Measurements from ENCODE around the gene OR10C1.

Gene OR10C1

GRCh38 chr6:29477923-29478450, 38.9 kb downstream of the OR10C1 start:
- H3K27ac ChIP-seq (ENCODE audit: low read depth, low read length, poor library complexity, severe bottlenecking): no peak overlapping the region
- TF ChIP-seq EZH2 (IDR thresholded peaks at IDR 0.05; ENCODE audit: borderline replicate concordance, low read length): no peak
- TF ChIP-seq, protein P1, sequence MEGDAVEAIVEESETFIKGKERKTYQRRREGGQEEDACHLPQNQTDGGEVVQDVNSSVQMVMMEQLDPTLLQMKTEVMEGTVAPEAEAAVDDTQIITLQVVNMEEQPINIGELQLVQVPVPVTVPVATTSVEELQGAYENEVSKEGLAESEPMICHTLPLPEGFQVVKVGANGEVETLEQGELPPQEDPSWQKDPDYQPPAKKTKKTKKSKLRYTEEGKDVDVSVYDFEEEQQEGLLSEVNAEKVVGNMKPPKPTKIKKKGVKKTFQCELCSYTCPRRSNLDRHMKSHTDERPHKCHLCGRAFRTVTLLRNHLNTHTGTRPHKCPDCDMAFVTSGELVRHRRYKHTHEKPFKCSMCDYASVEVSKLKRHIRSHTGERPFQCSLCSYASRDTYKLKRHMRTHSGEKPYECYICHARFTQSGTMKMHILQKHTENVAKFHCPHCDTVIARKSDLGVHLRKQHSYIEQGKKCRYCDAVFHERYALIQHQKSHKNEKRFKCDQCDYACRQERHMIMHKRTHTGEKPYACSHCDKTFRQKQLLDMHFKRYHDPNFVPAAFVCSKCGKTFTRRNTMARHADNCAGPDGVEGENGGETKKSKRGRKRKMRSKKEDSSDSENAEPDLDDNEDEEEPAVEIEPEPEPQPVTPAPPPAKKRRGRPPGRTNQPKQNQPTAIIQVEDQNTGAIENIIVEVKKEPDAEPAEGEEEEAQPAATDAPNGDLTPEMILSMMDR (IDR thresholded peaks at IDR 0.05; ENCODE audit: low read length): no peak

DNA sequence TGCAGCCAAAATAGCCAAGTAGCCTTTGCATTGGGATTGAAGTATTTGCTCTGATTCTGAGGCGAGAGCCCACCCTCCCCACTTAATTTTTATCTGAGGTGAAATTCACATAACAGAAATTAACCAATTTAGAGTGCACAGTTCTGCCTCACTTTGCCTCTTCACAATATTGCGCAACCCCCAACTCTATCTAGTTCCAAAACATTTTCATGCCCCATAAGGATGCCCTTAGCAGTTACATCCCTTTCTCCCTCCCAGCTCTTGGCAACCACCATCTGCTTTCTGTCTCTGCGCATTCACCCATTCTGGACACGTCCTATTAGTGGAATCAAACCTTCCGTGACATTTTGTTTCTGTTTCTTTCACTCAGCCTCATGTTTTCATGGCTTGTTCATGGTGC, 39.6 kb downstream of the OR10C1 start:
- H3K79me2 ChIP-seq (ENCODE audit: insufficient read depth, low read length): no peaks in the 10 kb centered on the region
- no peaks in the 10 kb centered on the region for H4K20me1 ChIP-seq (ENCODE audit: insufficient read depth, low read length)
- no peaks in the 10 kb centered on the region for H3F3A ChIP-seq (ENCODE audit: insufficient read depth, low read length)
- no peaks in the 10 kb centered on the region for H3K27me3 ChIP-seq (ENCODE audit: insufficient read depth, low read length)
- H3K9me3 ChIP-seq (ENCODE audit: low read length): no peaks in the 10 kb centered on the region
- no peaks in the 10 kb centered on the region for H3K36me3 ChIP-seq (ENCODE audit: insufficient read depth, low read length)
- H2AFZ ChIP-seq (ENCODE audit: low read length): no peak overlapping the region
- no peak for TF ChIP-seq EZH2 (IDR thresholded peaks at IDR 0.05; ENCODE audit: borderline replicate concordance, low read length)
- TF ChIP-seq, protein P1 (IDR thresholded peaks at IDR 0.05; ENCODE audit: low read length): no peak
- H3K9me2 ChIP-seq (ENCODE audit: low read depth, low read length): no peaks in the 10 kb centered on the region
- H3K4me2 ChIP-seq (ENCODE audit: low read length): no peak overlapping the region
- no peak overlapping the region for H3K4me3 ChIP-seq (ENCODE audit: low read depth, low read length, poor library complexity, severe bottlenecking)
- H3K27ac ChIP-seq (ENCODE audit: low read depth, low read length, poor library complexity, severe bottlenecking): no peak overlapping the region
- H3K4me1 ChIP-seq (ENCODE audit: insufficient read depth, low read length, severe bottlenecking): no peaks in the 10 kb centered on the region
- no peak overlapping the region for H3K9ac ChIP-seq (ENCODE audit: low read length)

More at GRCh38 chr6:29477923-29478450, 38.9 kb downstream of the OR10C1 start:
- no peaks in the 10 kb centered on the region for H3K36me3 ChIP-seq (ENCODE audit: insufficient read depth, low read length)
- no peaks in the 10 kb centered on the region for H3K79me2 ChIP-seq (ENCODE audit: insufficient read depth, low read length)
- H2AFZ ChIP-seq (ENCODE audit: low read length): no peak overlapping the region
- no peak overlapping the region for H3K4me3 ChIP-seq (ENCODE audit: low read depth, low read length, poor library complexity, severe bottlenecking)
- H3K9ac ChIP-seq (ENCODE audit: low read length): no peak overlapping the region
- no peaks in the 10 kb centered on the region for H3F3A ChIP-seq (ENCODE audit: insufficient read depth, low read length)
- no peak overlapping the region for H3K4me2 ChIP-seq (ENCODE audit: low read length)
- no peaks in the 10 kb centered on the region for H3K9me3 ChIP-seq (ENCODE audit: low read length)
- H3K4me1 ChIP-seq (ENCODE audit: insufficient read depth, low read length, severe bottlenecking): no peaks in the 10 kb centered on the region
- no peaks in the 10 kb centered on the region for H3K9me2 ChIP-seq (ENCODE audit: low read depth, low read length)
- no peaks in the 10 kb centered on the region for H4K20me1 ChIP-seq (ENCODE audit: insufficient read depth, low read length)
- no peaks in the 10 kb centered on the region for H3K27me3 ChIP-seq (ENCODE audit: insufficient read depth, low read length)

- Histone ChIP-seq H3K36me3 (ENCODE audit: insufficient read depth, low read length) (no peaks in the 10 kb centered on the region), H3K27me3 (ENCODE audit: insufficient read depth, low read length) (no peaks in the 10 kb centered on the region), H3K4me3 (ENCODE audit: low read depth, low read length, poor library complexity, severe bottlenecking) (no peak overlapping the region), H3K9ac (ENCODE audit: low read length) (no peak overlapping the region), H3K9me2 (ENCODE audit: low read depth, low read length) (no peaks in the 10 kb centered on the region), H2AFZ (ENCODE audit: low read length) (no peak overlapping the region), H3K4me2 (ENCODE audit: low read length) (no peak overlapping the region), H3K27ac (ENCODE audit: low read depth, low read length, poor library complexity, severe bottlenecking) (no peak overlapping the region), H4K20me1 (ENCODE audit: insufficient read depth, low read length) (no peaks in the 10 kb centered on the region), H3K79me2 (ENCODE audit: insufficient read depth, low read length) (no peaks in the 10 kb centered on the region), H3K4me1 (ENCODE audit: insufficient read depth, low read length, severe bottlenecking) (no peaks in the 10 kb centered on the region), H3K9me3 (ENCODE audit: low read length) (no peaks in the 10 kb centered on the region), H3F3A (ENCODE audit: insufficient read depth, low read length) (no peaks in the 10 kb centered on the region)
- TF ChIP-seq EZH2 (IDR thresholded peaks at IDR 0.05; ENCODE audit: borderline replicate concordance, low read length): no peak
- TF ChIP-seq, protein P1 (IDR thresholded peaks at IDR 0.05; ENCODE audit: low read length): no peak
These were observed 40.5 kb downstream of the OR10C1 start for GRCh38 chr6:29479560-29479959.
